ENCODE results near the gene LIMS2. TPM values are rescaled to one million over a fixed set of nuclear protein-coding genes. Genes with fewer than 3 reads are reported as not detected.
A peak's percentile ranks its signal among the peaks of the same experiment; 100 is the strongest.

LIMS2 gene
- total RNA-seq, 1 donor, result 28.9 TPM

DNA sequence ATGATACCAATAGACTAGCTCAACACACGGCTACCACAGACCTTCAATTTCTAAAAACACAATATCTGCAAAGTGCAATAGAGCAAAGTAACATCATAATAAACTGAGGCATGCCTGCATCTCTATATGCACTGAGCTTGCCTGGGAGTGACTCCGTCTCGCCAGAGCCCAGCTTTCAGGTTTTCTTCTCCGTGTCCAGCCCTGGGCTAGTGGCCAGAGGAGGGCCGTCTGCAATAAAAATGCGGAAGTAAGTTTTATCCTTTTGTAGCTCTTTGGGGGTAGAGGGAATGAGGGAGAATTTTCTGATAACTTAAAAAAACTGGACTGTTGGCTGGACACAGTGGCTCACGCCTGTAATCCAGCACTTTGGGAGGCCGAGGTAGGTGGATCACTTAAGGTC, 70.3 kb downstream of the LIMS2 start:
- no peak overlapping the region for H3K4me3 ChIP-seq (ENCODE audit: low read depth, low read length)
- TF ChIP-seq CTCF (IDR thresholded peaks at IDR 0.05; ENCODE audit: insufficient read depth, low read depth, low read length), result no peak
- no peak for DNase-seq (ENCODE audit: low read depth)

GRCh38 chr2:127599211-127599610, 76.1 kb downstream of the LIMS2 start:
- no peak overlapping the region for H3K4me3 ChIP-seq (ENCODE audit: low read depth, low read length)
- no peak for DNase-seq (ENCODE audit: low read depth)
- no peak for TF ChIP-seq CTCF (IDR thresholded peaks at IDR 0.05; ENCODE audit: insufficient read depth, low read depth, low read length)

DNA sequence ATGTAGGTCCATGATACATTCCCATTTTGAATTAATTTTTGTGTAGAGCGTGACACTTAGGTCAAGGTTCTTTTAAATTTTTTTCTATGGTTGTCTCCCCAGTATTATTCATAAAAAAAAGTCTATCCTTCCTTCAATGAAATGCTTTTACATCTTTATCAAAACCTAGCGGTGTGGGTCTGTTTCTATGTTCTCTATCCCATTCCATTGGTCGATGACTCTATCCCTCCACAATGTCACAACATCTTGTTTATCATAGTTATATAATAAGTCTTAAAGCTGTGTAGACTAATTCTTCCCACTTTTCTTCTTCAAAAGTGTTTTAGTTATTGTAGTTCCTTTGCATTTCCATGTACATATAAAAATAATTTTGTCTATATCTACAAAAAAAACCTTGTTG, 76.6 kb downstream of the LIMS2 start:
- DNase-seq (ENCODE audit: low read depth), result peak; percentile 24
- no peak overlapping the region for H3K4me3 ChIP-seq (ENCODE audit: low read depth, low read length)
- TF ChIP-seq CTCF (IDR thresholded peaks at IDR 0.05; ENCODE audit: insufficient read depth, low read depth, low read length), result no peak

- no peak overlapping the region for H3K4me3 ChIP-seq (ENCODE audit: low read depth, low read length)
- peak; percentile 43 for DNase-seq (ENCODE audit: low read depth)
- TF ChIP-seq CTCF (IDR thresholded peaks at IDR 0.05; ENCODE audit: insufficient read depth, low read depth, low read length), result no peak
Observed at GRCh38 chr2:127597984-127598380, 77.3 kb downstream of the LIMS2 start.

GRCh38 chr2:127597046-127597983, 78.0 kb downstream of the LIMS2 start:
- no peak overlapping the region for H3K4me3 ChIP-seq (ENCODE audit: low read depth, low read length)
- no peak for DNase-seq (ENCODE audit: low read depth)
- TF ChIP-seq CTCF (IDR thresholded peaks at IDR 0.05; ENCODE audit: insufficient read depth, low read depth, low read length), result no peak

DNA sequence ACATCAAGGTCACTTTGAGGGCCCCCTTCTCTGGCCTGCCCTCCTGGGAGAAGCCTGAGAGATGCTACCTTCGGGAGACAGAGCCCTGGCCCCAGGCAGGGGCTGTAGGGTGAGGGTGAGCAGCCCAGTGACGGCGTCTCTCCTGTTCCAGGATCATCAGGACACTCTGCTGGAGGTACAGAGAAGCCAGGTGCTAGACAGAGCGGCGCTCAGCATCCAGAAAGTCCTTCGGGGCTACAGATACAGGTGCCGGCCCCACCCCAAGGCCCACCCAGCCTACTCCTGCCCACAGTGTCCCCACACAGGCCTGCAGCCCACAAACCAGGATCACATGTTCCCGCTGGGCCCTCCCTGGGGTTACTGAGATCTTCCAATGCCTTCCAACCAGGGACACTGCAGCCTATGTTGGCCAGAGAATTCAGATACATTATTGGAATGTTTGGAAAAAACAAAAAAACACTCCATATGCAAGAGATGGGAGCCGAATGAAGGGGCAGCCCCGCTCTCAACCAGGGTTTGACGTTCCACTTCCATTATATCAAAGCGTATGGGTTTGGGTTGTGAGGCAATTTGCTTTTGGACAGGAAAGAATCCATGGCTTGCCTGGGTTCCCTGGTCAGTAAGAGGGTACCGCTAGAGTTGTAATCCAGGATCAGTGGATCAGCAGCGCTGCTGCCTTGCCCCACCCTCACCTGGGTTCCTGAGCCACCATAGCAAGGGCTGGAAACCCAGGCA, 78.9 kb downstream of the LIMS2 start:
- TF ChIP-seq CTCF (IDR thresholded peaks at IDR 0.05; ENCODE audit: insufficient read depth, low read depth, low read length), result no peak
- DNase-seq (ENCODE audit: low read depth), result no peak
- H3K4me3 ChIP-seq (ENCODE audit: low read depth, low read length), result no peak overlapping the region

Data from fibroblast of villous mesenchyme (primary cell).